Measurements from ENCODE around the gene RDH8.
A peak's percentile ranks its signal among the peaks of the same experiment; 100 is the strongest.

Gene RDH8

GRCh38 chr19:10013316-10013715 lies at the start of gene RDH8:
TSS of gene RDH8 (plus strand) at chr19:10013483. CDS start at chr19:10013498, 15 bp downstream.
- no peak for DNase-seq (ENCODE audit: low read depth, low spot score)

- DNase-seq (ENCODE audit: low read depth, low spot score): no peak
These were observed 47.3 kb upstream of the RDH8 start for GRCh38 chr19:9966024-9966423.

GRCh38 chr19:9966448-9966847 lies 46.8 kb upstream of the RDH8 start:
- peak; percentile 28 for DNase-seq (ENCODE audit: low read depth, low spot score)

- no peak for DNase-seq (ENCODE audit: low read depth, low spot score)
These were observed 46.0 kb upstream of the RDH8 start for GRCh38 chr19:9967326-9967725.

GRCh38 chr19:9968820-9969687 lies 44.2 kb upstream of the RDH8 start:
- DNase-seq (ENCODE audit: low read depth, low spot score): no peak

GRCh38 chr19:9969688-9969975 lies 43.7 kb upstream of the RDH8 start:
- no peak for DNase-seq (ENCODE audit: low read depth, low spot score)

GRCh38 chr19:9970481-9970880 lies 42.8 kb upstream of the RDH8 start:
- no peak for DNase-seq (ENCODE audit: low read depth, low spot score)

- no peak for DNase-seq (ENCODE audit: low read depth, low spot score)
These were observed 42.0 kb upstream of the RDH8 start for GRCh38 chr19:9971166-9971897.

- DNase-seq (ENCODE audit: low read depth, low spot score): no peak
These were observed 41.2 kb upstream of the RDH8 start for GRCh38 chr19:9972103-9972502.

GRCh38 chr19:9981406-9982260 lies 31.6 kb upstream of the RDH8 start:
- no peak for DNase-seq (ENCODE audit: low read depth, low spot score)

GRCh38 chr19:9986787-9987281 lies 26.4 kb upstream of the RDH8 start:
- DNase-seq (ENCODE audit: low read depth, low spot score): no peak

- no peak for DNase-seq (ENCODE audit: low read depth, low spot score)
These were observed 23.8 kb upstream of the RDH8 start for GRCh38 chr19:9989504-9989903.

GRCh38 chr19:9991425-9992191 lies 21.7 kb upstream of the RDH8 start:
- no peak for DNase-seq (ENCODE audit: low read depth, low spot score)

- DNase-seq (ENCODE audit: low read depth, low spot score): no peak
These were observed 18.2 kb upstream of the RDH8 start for GRCh38 chr19:9995084-9995483.

GRCh38 chr19:9995999-9996398 lies 17.3 kb upstream of the RDH8 start:
- DNase-seq (ENCODE audit: low read depth, low spot score): no peak

GRCh38 chr19:9996541-9996940 lies 16.7 kb upstream of the RDH8 start:
- DNase-seq (ENCODE audit: low read depth, low spot score): no peak

- DNase-seq (ENCODE audit: low read depth, low spot score): peak; percentile 82
These were observed 13.0 kb upstream of the RDH8 start for GRCh38 chr19:10000171-10000826.

- peak; percentile 18 for DNase-seq (ENCODE audit: low read depth, low spot score)
These were observed 11.4 kb upstream of the RDH8 start for GRCh38 chr19:10001899-10002298.

GRCh38 chr19:10003271-10003670 lies 10.0 kb upstream of the RDH8 start:
- DNase-seq (ENCODE audit: low read depth, low spot score): no peak

GRCh38 chr19:10004617-10005016 lies 8.7 kb upstream of the RDH8 start:
- DNase-seq (ENCODE audit: low read depth, low spot score): no peak

All from ELF-1 (cell line).